C4-2B (cell line): ENCODE results near the gene FOXC2.
A peak's percentile ranks its signal among the peaks of the same experiment; 100 is the strongest.

ENCODE experiments used
- H3K27ac ChIP-seq: fragments of 450-650 bp; 2 replicates; pipeline ENCODE4 v1.5.1; 2017
- ZFX ChIP-seq: fragments of 450-650 bp; IDR thresholded peaks from 2 replicates; pipeline ENCODE4 v1.6.1; 2017
- TF ChIP-seq, protein P1 (sequence below): fragments of 450-650 bp; conservative IDR thresholded peaks from 2 replicates; pipeline ENCODE4 v1.5.1; 2017; ENCODE audit warnings: mild to moderate bottlenecking

FOXC2 gene

DNA sequence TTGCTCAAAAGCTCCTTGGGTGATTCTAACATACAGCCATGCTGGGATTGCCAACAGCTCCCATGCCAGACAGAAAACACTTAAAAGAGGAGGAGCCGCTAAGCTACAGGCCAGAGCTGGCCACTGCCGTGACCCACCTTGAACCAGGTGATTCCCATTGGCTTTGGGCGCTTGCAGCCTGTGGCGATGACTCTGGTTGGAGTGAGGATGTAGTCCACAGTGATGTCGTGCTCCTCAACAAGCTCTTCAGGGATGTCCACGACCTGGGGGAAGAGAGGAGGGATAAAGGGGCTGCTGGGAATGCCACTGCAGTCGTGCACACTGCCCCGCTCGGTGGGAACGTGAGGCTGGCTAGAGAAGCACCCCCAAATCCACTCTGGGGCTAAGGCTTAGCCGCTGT is 25.1 kb upstream of the FOXC2 start:
- no peak for TF ChIP-seq ZFX
- TF ChIP-seq, protein P1, sequence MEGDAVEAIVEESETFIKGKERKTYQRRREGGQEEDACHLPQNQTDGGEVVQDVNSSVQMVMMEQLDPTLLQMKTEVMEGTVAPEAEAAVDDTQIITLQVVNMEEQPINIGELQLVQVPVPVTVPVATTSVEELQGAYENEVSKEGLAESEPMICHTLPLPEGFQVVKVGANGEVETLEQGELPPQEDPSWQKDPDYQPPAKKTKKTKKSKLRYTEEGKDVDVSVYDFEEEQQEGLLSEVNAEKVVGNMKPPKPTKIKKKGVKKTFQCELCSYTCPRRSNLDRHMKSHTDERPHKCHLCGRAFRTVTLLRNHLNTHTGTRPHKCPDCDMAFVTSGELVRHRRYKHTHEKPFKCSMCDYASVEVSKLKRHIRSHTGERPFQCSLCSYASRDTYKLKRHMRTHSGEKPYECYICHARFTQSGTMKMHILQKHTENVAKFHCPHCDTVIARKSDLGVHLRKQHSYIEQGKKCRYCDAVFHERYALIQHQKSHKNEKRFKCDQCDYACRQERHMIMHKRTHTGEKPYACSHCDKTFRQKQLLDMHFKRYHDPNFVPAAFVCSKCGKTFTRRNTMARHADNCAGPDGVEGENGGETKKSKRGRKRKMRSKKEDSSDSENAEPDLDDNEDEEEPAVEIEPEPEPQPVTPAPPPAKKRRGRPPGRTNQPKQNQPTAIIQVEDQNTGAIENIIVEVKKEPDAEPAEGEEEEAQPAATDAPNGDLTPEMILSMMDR: no peak
- H3K27ac ChIP-seq: no peak overlapping the region

DNA sequence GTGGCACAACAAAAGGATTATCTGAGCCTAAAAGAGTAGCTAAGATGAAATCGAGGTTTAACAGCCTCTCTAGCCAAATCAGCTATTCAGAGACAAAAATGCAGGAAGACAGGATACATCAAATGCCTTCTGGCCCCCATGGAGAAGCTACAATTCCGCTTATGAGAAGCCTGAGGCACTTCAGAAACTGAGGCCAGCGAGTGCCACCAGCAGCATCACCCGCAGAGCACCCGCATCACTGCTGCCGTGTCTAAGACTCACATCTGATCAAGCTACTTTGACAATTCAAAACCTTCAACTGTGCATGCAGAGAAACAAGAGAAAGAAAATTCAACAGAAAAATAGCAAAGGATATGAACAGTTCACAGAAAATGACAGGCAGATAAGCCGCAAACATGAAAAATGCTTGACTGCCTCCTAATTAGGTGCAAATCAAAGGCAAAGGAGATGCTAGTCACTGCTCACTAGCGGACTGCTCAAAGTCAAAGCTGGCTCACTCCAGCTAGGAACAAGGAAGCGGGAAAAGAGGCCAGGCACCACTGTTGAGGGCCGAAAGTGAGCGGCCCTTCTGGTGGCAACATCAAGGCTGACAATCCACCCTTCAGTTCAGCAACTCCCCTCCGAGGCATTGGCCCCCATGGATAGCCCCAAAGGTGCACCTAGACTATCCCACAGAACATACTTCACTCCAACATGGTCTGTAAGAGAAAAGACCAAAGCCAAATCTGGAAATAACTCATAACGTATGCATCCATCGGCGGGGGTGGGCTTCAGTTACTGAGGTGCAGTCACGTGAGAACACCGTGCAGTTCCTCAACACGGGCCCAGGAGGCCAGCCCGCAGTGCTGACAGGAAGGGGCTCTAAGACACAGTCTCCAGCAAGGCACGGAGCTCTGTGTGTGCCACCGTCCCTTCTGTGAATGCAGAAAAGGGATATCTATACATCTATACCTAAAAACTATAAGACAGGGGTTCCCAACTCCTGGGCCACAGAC is 23.6 kb upstream of the FOXC2 start:
- TF ChIP-seq ZFX: no peak
- TF ChIP-seq, protein P1: no peak
- H3K27ac ChIP-seq: no peak overlapping the region

DNA sequence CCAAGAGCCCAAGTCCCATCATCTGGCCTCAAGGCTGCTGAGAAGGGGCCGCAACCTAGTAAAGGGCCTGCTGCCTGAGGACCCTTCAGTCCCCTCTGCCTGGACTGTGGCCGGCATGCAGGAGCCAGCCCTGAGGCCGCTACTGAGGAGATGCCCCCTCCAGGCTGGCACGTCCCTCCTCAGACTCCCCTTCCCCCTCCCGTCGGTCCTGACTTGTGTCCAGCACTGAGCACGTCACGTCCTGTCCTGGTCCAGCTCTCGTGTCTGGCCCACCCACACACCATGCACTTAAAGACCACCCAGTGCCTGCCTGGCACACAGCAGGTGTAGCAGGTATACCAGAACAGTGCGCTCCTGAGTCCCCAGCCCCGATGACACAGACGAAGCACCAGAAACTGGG is 21.1 kb upstream of the FOXC2 start:
- TF ChIP-seq, protein P1: no peak
- TF ChIP-seq ZFX: no peak
- H3K27ac ChIP-seq: peak overlapping the region; percentile 38

DNA sequence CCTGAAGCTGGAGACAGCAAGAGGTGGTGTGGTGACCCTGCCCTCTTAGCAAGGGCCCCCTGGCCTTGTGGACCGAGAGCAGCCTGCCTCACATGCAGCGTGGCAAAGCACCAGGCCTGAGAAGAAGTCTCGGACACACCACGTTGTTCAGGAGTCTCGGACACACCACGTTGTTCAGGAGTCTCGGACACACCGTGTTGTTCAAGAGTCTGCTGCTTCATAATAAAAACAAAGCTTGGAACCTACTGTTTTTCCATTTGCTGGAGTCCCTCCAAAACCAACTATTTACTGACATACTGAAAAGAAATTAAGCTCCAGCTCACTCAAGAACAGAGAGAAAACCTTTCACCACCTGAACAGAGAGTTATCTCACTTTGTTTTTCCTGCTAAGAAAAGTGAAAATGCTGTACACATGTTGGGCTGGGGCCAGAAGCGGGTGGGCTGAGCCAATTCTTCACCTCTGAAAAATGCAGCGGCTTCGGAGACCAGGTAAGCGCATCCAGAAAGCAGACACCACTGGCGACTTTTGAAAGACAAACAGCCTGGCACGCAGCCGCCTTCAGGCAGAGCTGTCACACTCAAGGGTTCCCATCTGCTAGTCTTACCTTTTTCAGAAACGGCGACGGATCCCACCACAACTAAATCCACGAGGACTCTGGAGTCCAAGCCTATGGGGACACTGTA is 20.5 kb upstream of the FOXC2 start:
- TF ChIP-seq, protein P1: no peak
- TF ChIP-seq ZFX: no peak

DNA sequence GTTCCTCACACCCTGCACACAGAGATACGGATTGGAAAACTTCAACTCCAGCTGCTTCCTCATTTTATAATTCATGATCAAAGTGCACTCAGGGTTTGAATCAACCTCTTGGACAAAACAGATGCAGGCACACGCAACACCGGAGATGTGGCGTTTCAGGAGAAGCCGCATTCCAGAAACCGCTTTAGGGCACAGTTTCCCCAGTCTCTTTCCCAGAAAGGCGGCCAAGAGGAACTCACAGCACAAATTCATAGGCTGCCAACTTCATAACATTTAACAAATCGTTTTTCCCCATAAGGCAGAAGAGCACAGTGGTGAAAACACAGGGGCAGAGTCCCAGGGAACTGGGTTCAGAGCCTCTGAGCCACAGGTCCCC is 20.0 kb upstream of the FOXC2 start:
- TF ChIP-seq, protein P1: no peak
- no peak for TF ChIP-seq ZFX
- peak overlapping the region; percentile 38 for H3K27ac ChIP-seq

More for the DNA sequence above, 20.5 kb upstream of the FOXC2 start:
- H3K27ac ChIP-seq: peak overlapping the region; percentile 38

DNA sequence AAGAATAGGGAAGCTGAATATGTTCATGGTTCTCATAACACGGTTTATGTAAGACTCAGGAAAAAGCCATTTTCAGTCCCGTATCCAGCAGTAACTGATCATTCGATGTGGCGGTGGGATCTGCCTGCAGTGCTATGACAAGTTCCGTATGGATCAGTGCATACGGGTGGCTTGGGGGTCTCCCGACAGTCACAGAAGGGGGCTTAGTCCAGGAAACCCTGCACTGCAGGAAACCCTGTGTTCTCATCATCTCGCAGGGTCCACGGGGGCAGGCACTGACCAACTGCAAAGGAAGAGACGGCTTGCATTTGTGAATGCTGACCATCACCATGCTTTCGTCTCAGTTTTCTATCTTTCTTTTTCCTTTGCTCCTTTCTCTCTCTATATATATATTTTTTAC is 19.3 kb upstream of the FOXC2 start:
- H3K27ac ChIP-seq: no peak overlapping the region
- no peak for TF ChIP-seq ZFX
- TF ChIP-seq, protein P1: no peak
